Neuronal stem cell (in vitro differentiated cells): ENCODE data around the gene RAD54L2.
"Not testable (repeated sequence)": the region's sequence is repeated elsewhere in the genome, so short reads cannot be mapped to it uniquely, and the experiment has no call there.

Experiments
- DNase-seq: peaks from one replicate; pipeline ENCODE4 v3.0.0-alpha.2; 2013; ENCODE audit warnings: low spot score
- H2AFZ ChIP-seq: one replicate; pipeline ENCODE4 v1.6.1; 2013; ENCODE audit warnings: mild to moderate bottlenecking, low read length, inconsistent platforms
- H2AK5ac ChIP-seq: 2 replicates; pipeline ENCODE4 v1.6.1; 2013; ENCODE audit warnings: low read depth, mild to moderate bottlenecking, inconsistent platforms, low read length, moderate library complexity, mixed read lengths
- H2BK120ac ChIP-seq: 2 replicates; pipeline ENCODE4 v1.6.1; 2013; ENCODE audit warnings: low read depth, mild to moderate bottlenecking, inconsistent platforms, low read length, moderate library complexity, mixed read lengths
- H2BK12ac ChIP-seq: one replicate; pipeline ENCODE4 v1.6.1; 2013; ENCODE audit warnings: low read length, inconsistent platforms
- H2BK15ac ChIP-seq: 2 replicates; pipeline ENCODE4 v1.6.1; 2013; ENCODE audit warnings: mild to moderate bottlenecking, low read length, inconsistent platforms, mixed read lengths
- H2BK5ac ChIP-seq: one replicate; pipeline ENCODE4 v1.6.1; 2013; ENCODE audit warnings: inconsistent platforms, mild to moderate bottlenecking, low read length, moderate library complexity
- H3K14ac ChIP-seq: one replicate; pipeline ENCODE4 v1.6.1; 2013; ENCODE audit warnings: low read length, inconsistent platforms
- H3K18ac ChIP-seq: 2 replicates; pipeline ENCODE4 v1.6.1; 2013; ENCODE audit warnings: low read length, inconsistent platforms
- H3K23ac ChIP-seq: 2 replicates; pipeline ENCODE4 v1.6.1; 2013; ENCODE audit warnings: low read depth, mild to moderate bottlenecking, mixed read lengths, low read length, inconsistent platforms; ENCODE audit not compliant: poor library complexity
- H3K27ac ChIP-seq: replicated peaks from 3 replicates; pipeline ENCODE4 v1.5.1; 2013; ENCODE audit warnings: low read length, inconsistent platforms
- H3K27me3 ChIP-seq, 3 experiments: 2 replicates each; pipeline ENCODE4 v1.6.1; 2013; ENCODE audit warnings: low read length in 3 of 3, mild to moderate bottlenecking in 2 of 3, inconsistent platforms in 1 of 3, low read depth in 1 of 3, mixed read lengths in 1 of 3, moderate library complexity in 1 of 3; ENCODE audit not compliant: control insufficient read depth in 3 of 3, insufficient read depth in 3 of 3
- H3K36me3 ChIP-seq, 2 donors: replicated peaks in 1 of 2; 2 replicates each; pipeline ENCODE4 v1.6.1; 2013; ENCODE audit warnings: low read length in 2 of 2; ENCODE audit not compliant: control insufficient read depth in 2 of 2, insufficient read depth in 2 of 2
- H3K4ac ChIP-seq: 2 replicates; pipeline ENCODE4 v1.6.1; 2013; ENCODE audit warnings: inconsistent platforms, mild to moderate bottlenecking, low read length, moderate library complexity
- H3K4me1 ChIP-seq, 2 donors: 1 replicate in 1 of 2; 2 replicates in 1 of 2; pipeline ENCODE4 v1.6.1; 2013; ENCODE audit warnings: low read length in 2 of 2, low read depth in 1 of 2; ENCODE audit not compliant: control insufficient read depth in 2 of 2, insufficient read depth in 1 of 2
- H3K4me2 ChIP-seq: one replicate; pipeline ENCODE4 v1.6.1; 2013; ENCODE audit warnings: mild to moderate bottlenecking, low read length, inconsistent platforms; ENCODE audit not compliant: insufficient read depth, poor library complexity, severe bottlenecking
- H3K4me3 ChIP-seq, 2 donors: 2 replicates each; pipeline ENCODE4 v1.5.1; 2013; ENCODE audit warnings: low read length in 2 of 2, mild to moderate bottlenecking in 2 of 2, inconsistent platforms in 1 of 2, moderate library complexity in 1 of 2
- H3K79me1 ChIP-seq: one replicate; pipeline ENCODE4 v1.6.1; 2013; ENCODE audit warnings: low read depth, mild to moderate bottlenecking, inconsistent platforms, low read length, moderate library complexity
- H3K9ac ChIP-seq: one replicate; pipeline ENCODE4 v1.6.1; 2013; ENCODE audit warnings: mild to moderate bottlenecking, low read depth, low read length, inconsistent platforms; ENCODE audit not compliant: poor library complexity
- H3K9me3 ChIP-seq, 2 donors: replicated peaks in 1 of 2; 2 replicates each; pipeline versions ENCODE3 to v1.6.1; 2013; ENCODE audit warnings: low read length in 2 of 2, mild to moderate bottlenecking in 2 of 2, inconsistent platforms in 1 of 2, low read depth in 1 of 2, mixed read lengths in 1 of 2, moderate library complexity in 1 of 2; ENCODE audit not compliant: control insufficient read depth in 2 of 2, insufficient read depth in 1 of 2
- H4K8ac ChIP-seq: one replicate; pipeline ENCODE4 v1.6.1; 2013; ENCODE audit warnings: low read depth, mild to moderate bottlenecking, inconsistent platforms, low read length, moderate library complexity
- H4K91ac ChIP-seq: one replicate; pipeline ENCODE4 v1.6.1; 2013; ENCODE audit warnings: low read length, low read depth, mild to moderate bottlenecking, inconsistent platforms; ENCODE audit not compliant: poor library complexity
- WGBS, 2 donors: extraction: QIAGEN DNeasy Blood & Tissue Kit; methylation state at CpG; one replicate each; pipeline ENCODE4 v1.1.7; 2013; ENCODE audit warnings: missing lambda C conversion rate in 2 of 2, mixed read lengths in 1 of 2; ENCODE audit not compliant: insufficient read length in 2 of 2, insufficient replicate concordance in 1 of 2; ENCODE audit errors: extremely low coverage in 2 of 2; 5-methylcytosine and 5-hydroxymethylcytosine counted together

RAD54L2 gene

DNA sequence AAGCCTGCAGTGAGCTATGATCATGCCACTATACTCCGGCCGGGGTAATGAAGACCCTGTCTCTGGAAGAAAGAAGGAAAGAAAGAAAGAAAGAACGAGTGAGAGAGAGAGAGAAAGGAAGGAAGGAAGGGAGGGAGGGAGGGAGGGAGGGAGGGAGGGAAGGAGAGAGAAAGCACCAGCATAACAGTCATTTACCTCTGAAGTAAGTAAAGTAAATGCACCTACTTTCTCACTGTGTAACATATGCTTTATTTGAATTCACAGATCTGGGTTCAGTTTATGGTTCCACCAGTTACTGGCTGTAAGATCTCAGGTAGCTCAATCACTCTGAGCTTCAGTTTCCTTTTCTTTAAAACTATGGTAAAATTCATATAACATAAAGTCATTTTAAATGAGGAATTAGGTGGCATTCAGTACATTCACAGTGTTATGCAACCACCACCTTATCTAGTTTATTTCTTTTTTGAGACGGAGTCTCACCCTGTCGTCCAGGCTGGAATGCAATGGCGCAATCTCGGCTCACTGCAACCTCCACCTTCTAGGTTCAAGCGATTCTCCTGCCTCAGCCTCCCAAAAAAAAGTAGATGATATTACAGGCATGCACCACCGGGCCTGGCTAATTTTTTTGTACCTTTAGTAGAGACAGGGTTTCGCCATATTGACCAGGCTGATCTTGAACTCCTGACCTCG lies 16.1 kb upstream of the RAD54L2 start:
- no peaks in the 10 kb centered on the region for H3K79me1 ChIP-seq
- H3K4me2 ChIP-seq, result no peak overlapping the region
- H3K27me3 ChIP-seq, result peaks cover 0 to 14% (median 0%) of the 10 kb centered on the region in 3 experiments
- no peaks in the 10 kb centered on the region for H3K9me3 ChIP-seq
- H3K14ac ChIP-seq, result no peak overlapping the region
- DNase-seq, result no peak
- no peak overlapping the region for H3K18ac ChIP-seq
- no peak overlapping the region for H3K4ac ChIP-seq
- H4K91ac ChIP-seq, result no peak overlapping the region
- no peak overlapping the region for H2BK120ac ChIP-seq
- H2BK5ac ChIP-seq, result no peak overlapping the region
- H3K4me1 ChIP-seq, result no peaks in the 10 kb centered on the region
- H4K8ac ChIP-seq, result no peak overlapping the region
- H3K27ac ChIP-seq, result no peak overlapping the region
- no peak overlapping the region for H2BK12ac ChIP-seq
- H3K4me3 ChIP-seq, result no peak overlapping the region
- H2AK5ac ChIP-seq, result no peak overlapping the region
- no peak overlapping the region for H2BK15ac ChIP-seq
- no peak overlapping the region for H3K23ac ChIP-seq
- H2AFZ ChIP-seq, result no peak overlapping the region
- no peaks in the 10 kb centered on the region for H3K36me3 ChIP-seq
- no peak overlapping the region for H3K9ac ChIP-seq
- WGBS, 2 donors, result no CpG with 5 or more reads among the region's 11 CpGs

- not testable (repeated sequence) for H2AK5ac ChIP-seq, H3K18ac ChIP-seq, H3K4ac ChIP-seq, H2BK15ac ChIP-seq, H2BK5ac ChIP-seq, H2BK12ac ChIP-seq, H2AFZ ChIP-seq, H2BK120ac ChIP-seq, H3K9me3 ChIP-seq, H4K8ac ChIP-seq, H3K9ac ChIP-seq, H3K4me2 ChIP-seq, H3K27ac ChIP-seq, H3K23ac ChIP-seq, H3K36me3 ChIP-seq, H3K4me1 ChIP-seq, H3K79me1 ChIP-seq, H3K14ac ChIP-seq, H4K91ac ChIP-seq, H3K4me3 ChIP-seq, DNase-seq
- peaks cover 0 to 12% (median 0%) of the 10 kb centered on the region in 3 experiments for H3K27me3 ChIP-seq
- no CpG with 5 or more reads among the region's 6 CpGs for WGBS, 2 donors
Measured at GRCh38 chr3:51524874-51525273, 13.6 kb upstream of the RAD54L2 start.

GRCh38 chr3:51530485-51530884 lies 8.0 kb upstream of the RAD54L2 start:
- Histone ChIP-seq H3K18ac (no peak overlapping the region), H2BK120ac (no peak overlapping the region), H2BK12ac (no peak overlapping the region), H3K4me2 (no peak overlapping the region), H2BK15ac (no peak overlapping the region), H4K8ac (no peak overlapping the region), H3K4me3 (no peak overlapping the region), H3K14ac (no peak overlapping the region), H3K23ac (no peak overlapping the region), H3K4ac (no peak overlapping the region), H3K36me3 (no peaks in the 10 kb centered on the region), H3K27ac (no peak overlapping the region), H3K79me1 (no peaks in the 10 kb centered on the region), H3K9ac (no peak overlapping the region), H3K4me1 (no peaks in the 10 kb centered on the region), H2AK5ac (no peak overlapping the region), H3K9me3 (no peaks in the 10 kb centered on the region), H2BK5ac (no peak overlapping the region), H2AFZ (no peak overlapping the region), H3K27me3 (peaks cover 0 to 14% (median 0%) of the 10 kb centered on the region in 3 experiments), H4K91ac (no peak overlapping the region)
- no peak for DNase-seq
- no CpG with 5 or more reads among the region's 7 CpGs for WGBS, 2 donors

- Histone ChIP-seq H2AK5ac (no peak overlapping the region), H2AFZ (no peak overlapping the region), H2BK5ac (no peak overlapping the region), H4K91ac (no peak overlapping the region), H3K36me3 (peaks cover 1 to 4% of the 10 kb centered on the region in 2 donors), H3K23ac (no peak overlapping the region), H3K9ac (no peak overlapping the region), H2BK12ac (no peak overlapping the region), H3K4me1 (peaks cover 4 to 6% of the 10 kb centered on the region in 2 donors), H3K4me2 (no peak overlapping the region), H2BK15ac (no peak overlapping the region), H3K18ac (no peak overlapping the region), H3K27me3 (peaks cover 0 to 10% (median 0%) of the 10 kb centered on the region in 3 experiments), H3K79me1 (peaks cover 5% of the 10 kb centered on the region), H2BK120ac (no peak overlapping the region), H3K4ac (no peak overlapping the region), H3K14ac (no peak overlapping the region), H4K8ac (no peak overlapping the region), H3K9me3 (no peaks in the 10 kb centered on the region), H3K27ac (no peak overlapping the region), H3K4me3 (no peak overlapping the region)
- no CpG with 5 or more reads among the region's 7 CpGs for WGBS, 2 donors
- DNase-seq, result no peak
Measured at GRCh38 chr3:51535146-51536019, 3.1 kb upstream of the RAD54L2 start.
